Omental fat pad (tissue), 4 donors: ENCODE measurements around the gene SPIC. TPM values are rescaled to one million over a fixed set of nuclear protein-coding genes. Genes with fewer than 3 reads are reported as not detected.

Experiments used
- ATAC-seq: fragments of 150-250 bp; one replicate; pipeline ENCODE4 v1.9.1; 2016; ENCODE audit warnings: mild to moderate bottlenecking, moderate library complexity; ENCODE audit not compliant: low FRiP score
- DNase-seq: peaks from one replicate; pipeline ENCODE4 v3.0.0-alpha.2; 2019; ENCODE audit warnings: low spot score
- total RNA-seq, 4 donors: library from RNA; depleted of rRNA; stranded (reverse); fragments of >200 nt; gene quantifications; one replicate each; pipeline ENCODE4 v1.1.0, GENCODE V29; 2016
- TF ChIP-seq, protein P1 (sequence below), 3 donors: fragments of 450-650 bp; IDR thresholded peaks; one replicate each; pipeline ENCODE4 v1.5.1; 2016 to 2017; ENCODE audit warnings: antibody characterized with exemption in 3 of 3, mild to moderate bottlenecking in 3 of 3, moderate library complexity in 2 of 3

The SPIC gene
- total RNA-seq, 4 donors from 2014 or later: not detected

DNA sequence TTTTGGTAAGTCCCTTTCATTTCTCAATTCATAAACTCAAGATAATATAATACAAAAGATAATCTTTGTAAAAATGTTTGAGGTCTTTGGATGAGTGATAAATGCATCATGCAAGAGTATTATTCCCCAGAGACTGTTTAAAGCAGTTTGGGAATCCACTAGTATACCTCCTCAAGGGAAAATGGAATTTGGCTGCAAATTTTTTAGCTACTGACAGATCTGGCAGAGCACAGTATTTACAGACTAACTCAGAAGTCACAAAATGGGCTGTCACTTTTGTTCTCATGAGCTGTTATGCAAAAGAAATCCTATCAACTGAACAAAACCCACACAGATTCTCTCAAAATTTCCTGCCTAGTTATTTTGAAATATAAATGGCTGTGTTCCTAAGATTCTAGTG, 9.9 kb downstream of the SPIC start:
- DNase-seq: no peak
- TF ChIP-seq, protein P1, sequence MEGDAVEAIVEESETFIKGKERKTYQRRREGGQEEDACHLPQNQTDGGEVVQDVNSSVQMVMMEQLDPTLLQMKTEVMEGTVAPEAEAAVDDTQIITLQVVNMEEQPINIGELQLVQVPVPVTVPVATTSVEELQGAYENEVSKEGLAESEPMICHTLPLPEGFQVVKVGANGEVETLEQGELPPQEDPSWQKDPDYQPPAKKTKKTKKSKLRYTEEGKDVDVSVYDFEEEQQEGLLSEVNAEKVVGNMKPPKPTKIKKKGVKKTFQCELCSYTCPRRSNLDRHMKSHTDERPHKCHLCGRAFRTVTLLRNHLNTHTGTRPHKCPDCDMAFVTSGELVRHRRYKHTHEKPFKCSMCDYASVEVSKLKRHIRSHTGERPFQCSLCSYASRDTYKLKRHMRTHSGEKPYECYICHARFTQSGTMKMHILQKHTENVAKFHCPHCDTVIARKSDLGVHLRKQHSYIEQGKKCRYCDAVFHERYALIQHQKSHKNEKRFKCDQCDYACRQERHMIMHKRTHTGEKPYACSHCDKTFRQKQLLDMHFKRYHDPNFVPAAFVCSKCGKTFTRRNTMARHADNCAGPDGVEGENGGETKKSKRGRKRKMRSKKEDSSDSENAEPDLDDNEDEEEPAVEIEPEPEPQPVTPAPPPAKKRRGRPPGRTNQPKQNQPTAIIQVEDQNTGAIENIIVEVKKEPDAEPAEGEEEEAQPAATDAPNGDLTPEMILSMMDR (IDR thresholded peaks at IDR 0.05): no peak
- no peak for ATAC-seq

GRCh38 chr12:101488469-101488868, 13.3 kb downstream of the SPIC start:
- ATAC-seq: no peak
- no peak for DNase-seq
- TF ChIP-seq, protein P1 (IDR thresholded peaks at IDR 0.05): no peak

DNA sequence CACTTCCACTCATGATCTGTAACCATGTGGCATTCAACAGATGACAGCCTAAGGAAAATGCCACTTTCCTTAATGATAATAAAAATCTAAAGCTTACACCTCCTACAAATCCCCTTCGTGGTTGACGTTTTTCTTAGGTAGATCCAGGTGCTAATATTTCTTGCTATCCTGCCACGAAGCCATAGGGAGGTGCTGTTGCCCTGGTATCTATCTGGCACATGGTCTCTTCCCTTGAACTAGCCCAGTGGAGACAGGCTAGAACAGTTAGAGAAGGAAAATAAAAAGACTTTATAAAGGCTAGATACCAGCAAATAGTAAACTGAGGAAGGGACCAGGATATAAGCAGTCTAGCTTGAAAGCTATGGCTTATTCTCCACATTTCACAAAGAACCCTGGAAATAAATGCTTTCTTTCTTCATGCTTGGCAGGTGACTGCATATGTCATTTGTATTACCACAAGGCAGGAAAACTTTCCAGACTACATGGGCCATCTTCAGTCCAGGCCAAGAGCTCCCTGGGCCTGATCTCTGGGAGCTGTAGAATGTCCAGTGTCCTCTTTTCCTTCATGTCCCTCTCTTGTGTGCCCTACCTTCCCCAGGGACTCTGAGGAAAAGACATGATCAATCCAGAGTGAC, 15.3 kb downstream of the SPIC start:
- no peak for ATAC-seq
- TF ChIP-seq, protein P1 (IDR thresholded peaks at IDR 0.05): no peak
- DNase-seq: no peak

GRCh38 chr12:101491329-101491728, 16.2 kb downstream of the SPIC start:
- ATAC-seq (no peak), DNase-seq (no peak)
- TF ChIP-seq, protein P1 (IDR thresholded peaks at IDR 0.05): no peak

DNA sequence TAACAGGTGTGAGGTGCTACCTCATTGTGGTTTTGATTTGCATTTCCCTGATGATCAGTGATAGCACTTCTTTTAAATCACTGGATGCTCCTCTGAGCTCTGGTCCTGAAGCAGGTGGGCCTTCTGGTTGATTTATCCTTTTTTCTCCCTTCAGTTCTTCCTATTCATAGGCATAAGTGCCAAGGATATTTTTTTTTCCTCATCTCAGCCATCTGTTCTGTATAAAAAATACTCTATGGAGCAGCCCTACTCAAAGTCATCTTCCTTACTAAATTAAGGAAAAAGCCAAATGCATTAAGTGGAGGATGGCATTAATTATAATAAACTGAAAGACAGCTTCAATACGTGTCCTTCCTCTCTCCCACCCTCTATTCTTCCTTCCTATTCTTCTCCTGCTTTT, 18.4 kb downstream of the SPIC start:
- no peak for DNase-seq
- ATAC-seq: no peak
- TF ChIP-seq, protein P1 (IDR thresholded peaks at IDR 0.05): no peak

DNA sequence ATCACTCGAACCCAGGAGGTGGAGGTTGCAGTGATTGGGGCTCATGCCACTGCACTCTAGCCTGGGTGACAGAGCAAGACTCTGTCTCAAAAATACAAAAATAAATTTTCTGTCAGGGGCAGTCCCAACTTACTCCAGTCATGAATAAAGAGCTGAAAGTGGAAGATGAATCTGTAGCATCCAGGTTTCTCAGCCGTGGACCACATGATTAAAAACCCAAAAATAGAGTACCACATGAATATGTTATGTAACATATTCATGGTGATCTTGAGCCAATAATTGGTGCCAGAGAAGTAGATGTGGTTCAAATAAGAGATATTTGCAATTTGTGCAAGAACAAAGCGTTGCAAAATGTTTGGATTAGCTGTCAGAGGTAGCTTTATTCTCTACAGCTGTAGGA, 23.1 kb downstream of the SPIC start:
- ATAC-seq (no peak), DNase-seq (no peak)
- TF ChIP-seq, protein P1 (IDR thresholded peaks at IDR 0.05): no peak

- ATAC-seq (no peak), DNase-seq (no peak)
- TF ChIP-seq, protein P1 (IDR thresholded peaks at IDR 0.05): no peak
Observed at GRCh38 chr12:101501410-101501995, 26.4 kb downstream of the SPIC start.
